ENCODE data around the gene SYNPR.

SYNPR gene

DNA sequence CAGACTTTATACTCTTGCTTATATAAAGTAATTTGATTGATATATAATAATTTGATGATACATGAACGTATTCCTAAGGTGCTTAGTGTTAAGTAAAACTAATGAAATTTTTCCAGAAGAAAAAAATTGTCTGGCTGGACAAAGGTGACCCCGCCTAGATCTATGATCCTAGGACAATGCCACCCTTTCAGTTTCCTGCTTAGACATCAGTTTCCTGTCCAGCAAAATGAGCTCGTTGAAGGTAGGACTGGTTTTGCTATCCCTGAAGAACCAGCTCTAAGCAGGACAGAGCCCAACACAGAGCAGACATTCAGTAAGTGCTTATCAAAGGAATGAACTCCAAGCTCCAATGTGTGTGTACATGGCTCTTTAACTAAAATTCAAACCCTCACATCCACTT lies 293.6 kb downstream of the SYNPR start:
- TF ChIP-seq EZH2 (IDR thresholded peaks at IDR 0.05; ENCODE audit: borderline replicate concordance, low read length): no peak
- TF ChIP-seq, protein P1, sequence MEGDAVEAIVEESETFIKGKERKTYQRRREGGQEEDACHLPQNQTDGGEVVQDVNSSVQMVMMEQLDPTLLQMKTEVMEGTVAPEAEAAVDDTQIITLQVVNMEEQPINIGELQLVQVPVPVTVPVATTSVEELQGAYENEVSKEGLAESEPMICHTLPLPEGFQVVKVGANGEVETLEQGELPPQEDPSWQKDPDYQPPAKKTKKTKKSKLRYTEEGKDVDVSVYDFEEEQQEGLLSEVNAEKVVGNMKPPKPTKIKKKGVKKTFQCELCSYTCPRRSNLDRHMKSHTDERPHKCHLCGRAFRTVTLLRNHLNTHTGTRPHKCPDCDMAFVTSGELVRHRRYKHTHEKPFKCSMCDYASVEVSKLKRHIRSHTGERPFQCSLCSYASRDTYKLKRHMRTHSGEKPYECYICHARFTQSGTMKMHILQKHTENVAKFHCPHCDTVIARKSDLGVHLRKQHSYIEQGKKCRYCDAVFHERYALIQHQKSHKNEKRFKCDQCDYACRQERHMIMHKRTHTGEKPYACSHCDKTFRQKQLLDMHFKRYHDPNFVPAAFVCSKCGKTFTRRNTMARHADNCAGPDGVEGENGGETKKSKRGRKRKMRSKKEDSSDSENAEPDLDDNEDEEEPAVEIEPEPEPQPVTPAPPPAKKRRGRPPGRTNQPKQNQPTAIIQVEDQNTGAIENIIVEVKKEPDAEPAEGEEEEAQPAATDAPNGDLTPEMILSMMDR (IDR thresholded peaks at IDR 0.05; ENCODE audit: low read length): no peak
- no peaks in the 10 kb centered on the region for H4K20me1 ChIP-seq (ENCODE audit: insufficient read depth, low read length)
- H3F3A ChIP-seq (ENCODE audit: insufficient read depth, low read length): no peaks in the 10 kb centered on the region

DNA sequence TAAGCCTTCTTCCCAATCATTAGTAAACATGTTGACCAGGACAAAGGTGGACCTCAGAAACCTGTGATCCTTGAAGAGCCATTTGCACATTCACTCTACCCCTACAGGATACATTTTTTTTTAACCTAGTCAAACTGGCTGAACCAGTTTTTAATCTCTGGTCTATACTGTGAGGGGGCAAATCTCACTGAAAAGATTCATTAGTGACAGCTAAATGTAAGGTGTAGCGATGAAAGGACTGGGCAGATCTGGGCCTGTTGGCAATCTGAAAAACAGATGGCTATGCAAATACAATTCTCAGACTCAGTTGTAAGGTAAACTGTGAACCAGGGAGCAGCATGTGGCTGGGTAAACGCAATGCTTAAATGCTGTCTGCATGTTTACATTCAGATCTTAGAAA lies 298.7 kb downstream of the SYNPR start:
- H3K79me2 ChIP-seq (ENCODE audit: insufficient read depth, low read length): no peaks in the 10 kb centered on the region
- H3K36me3 ChIP-seq (ENCODE audit: insufficient read depth, low read length): no peaks in the 10 kb centered on the region
- H3K27ac ChIP-seq (ENCODE audit: low read depth, low read length, poor library complexity, severe bottlenecking): no peak overlapping the region
- TF ChIP-seq, protein P1 (IDR thresholded peaks at IDR 0.05; ENCODE audit: low read length): no peak
- no peak for TF ChIP-seq EZH2 (IDR thresholded peaks at IDR 0.05; ENCODE audit: borderline replicate concordance, low read length)
- H4K20me1 ChIP-seq (ENCODE audit: insufficient read depth, low read length): no peaks in the 10 kb centered on the region
- H3K4me3 ChIP-seq (ENCODE audit: low read depth, low read length, poor library complexity, severe bottlenecking): no peak overlapping the region
- H3K9me3 ChIP-seq (ENCODE audit: low read length): no peaks in the 10 kb centered on the region
- H2AFZ ChIP-seq (ENCODE audit: low read length): no peak overlapping the region
- H3K9me2 ChIP-seq (ENCODE audit: low read depth, low read length): no peaks in the 10 kb centered on the region
- H3K27me3 ChIP-seq (ENCODE audit: insufficient read depth, low read length): no peaks in the 10 kb centered on the region
- H3K9ac ChIP-seq (ENCODE audit: low read length): no peak overlapping the region
- H3K4me2 ChIP-seq (ENCODE audit: low read length): no peak overlapping the region
- H3F3A ChIP-seq (ENCODE audit: insufficient read depth, low read length): no peaks in the 10 kb centered on the region
- H3K4me1 ChIP-seq (ENCODE audit: insufficient read depth, low read length, severe bottlenecking): no peaks in the 10 kb centered on the region

More for the DNA sequence above, 293.6 kb downstream of the SYNPR start:
- no peak overlapping the region for H2AFZ ChIP-seq (ENCODE audit: low read length)
- H3K9me2 ChIP-seq (ENCODE audit: low read depth, low read length): no peaks in the 10 kb centered on the region
- H3K9me3 ChIP-seq (ENCODE audit: low read length): no peaks in the 10 kb centered on the region
- no peak overlapping the region for H3K4me2 ChIP-seq (ENCODE audit: low read length)
- no peak overlapping the region for H3K9ac ChIP-seq (ENCODE audit: low read length)
- no peak overlapping the region for H3K4me3 ChIP-seq (ENCODE audit: low read depth, low read length, poor library complexity, severe bottlenecking)
- no peaks in the 10 kb centered on the region for H3K27me3 ChIP-seq (ENCODE audit: insufficient read depth, low read length)
- no peaks in the 10 kb centered on the region for H3K36me3 ChIP-seq (ENCODE audit: insufficient read depth, low read length)
- no peak overlapping the region for H3K27ac ChIP-seq (ENCODE audit: low read depth, low read length, poor library complexity, severe bottlenecking)
- no peaks in the 10 kb centered on the region for H3K4me1 ChIP-seq (ENCODE audit: insufficient read depth, low read length, severe bottlenecking)
- no peaks in the 10 kb centered on the region for H3K79me2 ChIP-seq (ENCODE audit: insufficient read depth, low read length)

DNA sequence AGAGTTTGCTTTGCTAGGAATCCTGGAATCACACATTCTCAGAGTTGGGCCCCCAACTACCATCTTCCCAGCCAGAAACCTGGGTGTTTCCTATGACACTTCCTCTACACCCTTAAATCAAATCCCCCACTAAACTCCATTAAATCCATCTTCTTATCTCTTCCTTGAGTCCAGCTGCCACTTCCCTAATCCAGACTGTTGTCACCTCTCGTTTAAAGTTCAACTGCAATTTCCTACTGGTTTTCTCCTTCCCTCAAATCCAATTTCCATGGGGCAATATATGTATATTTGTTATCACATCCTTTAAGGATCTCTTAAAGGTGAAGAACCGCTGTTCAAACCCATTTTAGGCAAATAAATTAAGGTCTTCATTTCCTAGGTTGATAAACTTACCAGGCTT lies 300.8 kb downstream of the SYNPR start:
- no peaks in the 10 kb centered on the region for H3F3A ChIP-seq (ENCODE audit: insufficient read depth, low read length)
- no peaks in the 10 kb centered on the region for H3K36me3 ChIP-seq (ENCODE audit: insufficient read depth, low read length)
- TF ChIP-seq EZH2 (IDR thresholded peaks at IDR 0.05; ENCODE audit: borderline replicate concordance, low read length): no peak
- TF ChIP-seq, protein P1 (IDR thresholded peaks at IDR 0.05; ENCODE audit: low read length): no peak
- H3K79me2 ChIP-seq (ENCODE audit: insufficient read depth, low read length): no peaks in the 10 kb centered on the region
- no peak overlapping the region for H3K4me2 ChIP-seq (ENCODE audit: low read length)
- no peaks in the 10 kb centered on the region for H3K9me3 ChIP-seq (ENCODE audit: low read length)
- no peak overlapping the region for H3K4me3 ChIP-seq (ENCODE audit: low read depth, low read length, poor library complexity, severe bottlenecking)
- H3K27ac ChIP-seq (ENCODE audit: low read depth, low read length, poor library complexity, severe bottlenecking): no peak overlapping the region
- no peaks in the 10 kb centered on the region for H3K27me3 ChIP-seq (ENCODE audit: insufficient read depth, low read length)
- no peaks in the 10 kb centered on the region for H3K4me1 ChIP-seq (ENCODE audit: insufficient read depth, low read length, severe bottlenecking)
- no peaks in the 10 kb centered on the region for H4K20me1 ChIP-seq (ENCODE audit: insufficient read depth, low read length)
- H3K9me2 ChIP-seq (ENCODE audit: low read depth, low read length): no peaks in the 10 kb centered on the region
- no peak overlapping the region for H2AFZ ChIP-seq (ENCODE audit: low read length)
- H3K9ac ChIP-seq (ENCODE audit: low read length): no peak overlapping the region

Measured in OCI-LY1 (cell line).